Smooth muscle cell (in vitro differentiated cells): ENCODE results near the gene DMBX1. TPM values are rescaled to one million over a fixed set of nuclear protein-coding genes. Genes with fewer than 3 reads are reported as not detected.
A peak's percentile ranks its signal among the peaks of the same experiment; 100 is the strongest.

ENCODE experiments used
- DNase-seq: peaks from one replicate; lab custom pipeline; 2025; ENCODE audit not compliant: unreplicated experiment; lab: John Stamatoyannopoulos, UW
- H2AFZ ChIP-seq: fragments of 200-600 bp; sonication (generic); 2 replicates; pipeline ENCODE4 v1.6.0; 2016; ENCODE audit warnings: antibody characterized with exemption, low read depth, mild to moderate bottlenecking
- H3F3A ChIP-seq: fragments of 200-600 bp; sonication (generic); 2 replicates; pipeline ENCODE4 v1.6.0; 2017; ENCODE audit warnings: antibody characterized with exemption, low read depth
- H3K27ac ChIP-seq: fragments of 200-600 bp; sonication (generic); 2 replicates; pipeline ENCODE4 v1.5.1; 2016; ENCODE audit warnings: low read depth, mild to moderate bottlenecking
- H3K27me3 ChIP-seq: fragments of 200-600 bp; sonication (generic); 2 replicates; pipeline ENCODE4 v1.6.1; 2016; ENCODE audit warnings: low read depth, mild to moderate bottlenecking
- H3K36me3 ChIP-seq: fragments of 200-600 bp; sonication (generic); 2 replicates; pipeline ENCODE4 v1.5.1; 2016; ENCODE audit warnings: low read depth
- H3K4me1 ChIP-seq: fragments of 200-600 bp; sonication (generic); 2 replicates; pipeline ENCODE4 v1.5.1; 2016; ENCODE audit warnings: low read depth
- H3K4me2 ChIP-seq: fragments of 200-600 bp; sonication (generic); 2 replicates; pipeline ENCODE4 v1.6.0; 2016; ENCODE audit warnings: mild to moderate bottlenecking
- H3K4me3 ChIP-seq: fragments of 200-600 bp; sonication (generic); 2 replicates; pipeline ENCODE4 v1.5.1; 2016; ENCODE audit warnings: mild to moderate bottlenecking
- H3K79me2 ChIP-seq: fragments of 200-600 bp; sonication (generic); 2 replicates; pipeline ENCODE4 v1.6.0; 2016; ENCODE audit warnings: low read depth, mild to moderate bottlenecking
- H3K9ac ChIP-seq: fragments of 200-600 bp; sonication (generic); 2 replicates; pipeline ENCODE4 v1.6.0; 2016; ENCODE audit warnings: low read depth
- H3K9me3 ChIP-seq: fragments of 200-600 bp; sonication (generic); replicated peaks from 2 replicates; pipeline ENCODE4 v1.5.1; 2016; ENCODE audit warnings: low read depth
- H4K20me1 ChIP-seq: fragments of 200-600 bp; sonication (generic); 2 replicates; pipeline ENCODE4 v1.6.0; 2016; ENCODE audit warnings: low read depth
- WGBS: methylation state at CpG from one replicate; pipeline ENCODE4 v1.1.7; 2016; ENCODE audit warnings: low lambda C conversion rate; 5-methylcytosine and 5-hydroxymethylcytosine counted together
- polyA plus RNA-seq: library from polyadenylated mRNA; unstranded; fragments of >200 nt; fragmentation: Nextera tagmentation; extraction: Ambion mirVana; gene quantifications from 2 replicates; pipeline ENCODE4 v1.2.1, GENCODE V29; 2016
- total RNA-seq: library from RNA; depleted of rRNA; stranded (reverse); fragments of >200 nt; gene quantifications from 2 replicates; pipeline ENCODE4 v1.2.3, GENCODE V29; 2014
- TF ChIP-seq, protein P1 (sequence below): fragments of 200-600 bp; sonication (generic); IDR thresholded peaks from 2 replicates; pipeline ENCODE4 v1.5.1; 2017; ENCODE audit warnings: borderline replicate concordance, mild to moderate bottlenecking, antibody characterized with exemption; ENCODE audit not compliant: insufficient read depth, poor library complexity, severe bottlenecking

DMBX1 gene
- total and polyA plus RNA-seq, 2 experiments from 2014 or later: not detected

DNA sequence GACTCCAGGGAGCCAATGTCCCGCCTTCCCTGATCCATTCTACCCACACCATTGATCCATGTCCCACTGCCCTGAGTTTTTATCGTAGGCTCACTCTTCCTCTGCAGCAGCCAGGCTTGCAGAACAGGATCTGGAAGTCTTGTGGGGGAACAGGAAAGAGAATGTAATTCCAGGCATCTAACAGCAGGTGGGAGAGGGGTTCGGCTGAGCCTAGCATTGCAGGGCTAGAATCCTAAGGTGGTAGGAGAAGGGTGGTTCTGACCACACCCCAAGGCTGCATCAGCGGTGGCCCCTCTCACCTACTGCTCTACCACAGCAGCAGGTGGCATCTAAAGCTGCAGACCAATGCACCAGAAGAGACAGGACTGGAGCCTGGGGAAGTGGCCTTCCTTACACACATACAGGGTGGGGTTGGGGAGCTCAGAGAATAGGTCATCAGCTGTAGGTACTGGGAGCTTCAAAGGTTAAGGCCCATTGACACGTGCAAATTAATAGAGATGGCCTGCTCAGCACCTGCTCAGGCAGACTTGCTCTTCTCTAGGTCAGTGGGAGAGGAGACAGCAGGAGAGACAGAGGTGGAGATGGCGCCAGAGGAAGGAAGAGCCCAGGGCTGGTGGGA lies 41.3 kb downstream of the DMBX1 start:
- no peak for DNase-seq
- H3K27me3 ChIP-seq: peaks cover 88% of the 10 kb centered on the region

DNA sequence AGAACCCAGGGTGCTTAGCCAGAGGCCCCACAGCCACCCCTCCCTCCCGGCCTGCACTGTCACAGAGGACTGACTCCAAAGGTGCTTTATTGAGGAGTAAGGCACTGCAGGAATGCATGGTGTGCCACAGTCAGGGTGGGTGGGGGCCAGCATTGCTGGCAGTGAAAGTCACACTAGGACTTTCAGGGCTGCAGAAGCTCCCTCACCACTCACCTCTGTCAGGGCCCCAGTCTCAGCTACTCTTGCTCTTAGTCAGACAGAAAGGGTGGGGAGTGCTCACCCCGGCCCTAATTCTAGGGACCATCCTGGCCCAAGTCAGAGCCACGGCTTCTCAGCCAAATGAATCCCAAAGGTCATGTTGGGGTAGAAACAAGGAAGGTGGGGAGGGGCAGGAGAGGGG lies 42.5 kb downstream of the DMBX1 start:
- H3K4me3 ChIP-seq: no peak overlapping the region
- H3K27ac ChIP-seq: no peak overlapping the region
- H4K20me1 ChIP-seq: no peaks in the 10 kb centered on the region
- H3K4me2 ChIP-seq: no peak overlapping the region
- H2AFZ ChIP-seq: no peak overlapping the region
- WGBS: 75% methylated on average over 3 of the region's 3 CpGs
- H3K27me3 ChIP-seq: peaks cover 78% of the 10 kb centered on the region
- no peak for DNase-seq
- H3F3A ChIP-seq: no peaks in the 10 kb centered on the region
- no peaks in the 10 kb centered on the region for H3K36me3 ChIP-seq
- H3K79me2 ChIP-seq: no peaks in the 10 kb centered on the region
- H3K9ac ChIP-seq: no peak overlapping the region
- H3K4me1 ChIP-seq: peaks cover 1% of the 10 kb centered on the region
- no peaks in the 10 kb centered on the region for H3K9me3 ChIP-seq
- TF ChIP-seq, protein P1, sequence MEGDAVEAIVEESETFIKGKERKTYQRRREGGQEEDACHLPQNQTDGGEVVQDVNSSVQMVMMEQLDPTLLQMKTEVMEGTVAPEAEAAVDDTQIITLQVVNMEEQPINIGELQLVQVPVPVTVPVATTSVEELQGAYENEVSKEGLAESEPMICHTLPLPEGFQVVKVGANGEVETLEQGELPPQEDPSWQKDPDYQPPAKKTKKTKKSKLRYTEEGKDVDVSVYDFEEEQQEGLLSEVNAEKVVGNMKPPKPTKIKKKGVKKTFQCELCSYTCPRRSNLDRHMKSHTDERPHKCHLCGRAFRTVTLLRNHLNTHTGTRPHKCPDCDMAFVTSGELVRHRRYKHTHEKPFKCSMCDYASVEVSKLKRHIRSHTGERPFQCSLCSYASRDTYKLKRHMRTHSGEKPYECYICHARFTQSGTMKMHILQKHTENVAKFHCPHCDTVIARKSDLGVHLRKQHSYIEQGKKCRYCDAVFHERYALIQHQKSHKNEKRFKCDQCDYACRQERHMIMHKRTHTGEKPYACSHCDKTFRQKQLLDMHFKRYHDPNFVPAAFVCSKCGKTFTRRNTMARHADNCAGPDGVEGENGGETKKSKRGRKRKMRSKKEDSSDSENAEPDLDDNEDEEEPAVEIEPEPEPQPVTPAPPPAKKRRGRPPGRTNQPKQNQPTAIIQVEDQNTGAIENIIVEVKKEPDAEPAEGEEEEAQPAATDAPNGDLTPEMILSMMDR: no peak

More for the DNA sequence above, 41.3 kb downstream of the DMBX1 start:
- Histone ChIP-seq H3K36me3 (no peaks in the 10 kb centered on the region), H3K4me1 (peaks cover 10% of the 10 kb centered on the region), H3K9ac (no peak overlapping the region), H3K4me3 (no peak overlapping the region), H4K20me1 (no peaks in the 10 kb centered on the region), H2AFZ (no peak overlapping the region), H3K9me3 (no peaks in the 10 kb centered on the region), H3K27ac (no peak overlapping the region), H3F3A (no peaks in the 10 kb centered on the region), H3K4me2 (no peak overlapping the region), H3K79me2 (no peaks in the 10 kb centered on the region)
- TF ChIP-seq, protein P1: peak; percentile 15
- WGBS: 46% methylated on average over 6 of the region's 6 CpGs

DNA sequence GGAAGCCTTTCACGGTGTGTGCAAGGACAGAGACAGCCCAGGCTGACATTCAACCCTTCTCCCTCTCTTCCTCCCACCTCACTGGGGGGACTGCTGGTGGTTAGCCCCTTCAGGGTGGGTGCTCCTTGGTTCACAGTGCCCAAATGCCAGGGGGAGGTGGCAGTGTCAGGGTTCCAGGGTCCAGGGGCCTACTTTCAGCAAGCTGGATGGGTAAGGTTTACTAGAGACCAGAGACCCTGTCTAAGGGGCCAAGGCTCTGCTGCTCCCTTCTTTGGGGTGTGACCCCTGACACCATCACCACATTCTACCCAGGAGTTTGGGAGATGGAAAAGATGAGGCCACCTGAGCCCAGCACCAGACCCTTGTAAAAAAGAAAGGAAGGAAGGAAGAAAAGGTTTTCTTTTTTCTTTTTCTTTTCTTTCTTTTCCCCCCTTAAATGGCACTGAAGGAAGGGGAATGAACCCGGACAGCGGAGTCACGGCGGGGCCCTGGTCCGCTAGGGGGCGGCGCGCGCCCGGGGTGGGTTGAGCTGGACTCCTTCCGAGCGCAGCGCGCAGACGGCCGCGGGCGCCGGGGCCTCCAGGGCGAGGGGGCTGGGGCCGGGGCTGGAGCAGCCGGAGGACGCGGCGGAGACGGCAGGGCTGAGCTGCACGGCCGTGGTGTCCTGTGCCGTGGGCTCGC lies 43.0 kb downstream of the DMBX1 start:
- Histone ChIP-seq H3K36me3 (no peaks in the 10 kb centered on the region), H3K27me3 (peaks cover 78% of the 10 kb centered on the region), H3K4me3 (peak overlapping the region; percentile 38), H3K4me1 (no peaks in the 10 kb centered on the region), H3K4me2 (peak overlapping the region; percentile 82), H4K20me1 (no peaks in the 10 kb centered on the region), H3K9ac (no peak overlapping the region), H3K79me2 (no peaks in the 10 kb centered on the region), H2AFZ (no peak overlapping the region), H3K27ac (no peak overlapping the region), H3K9me3 (no peaks in the 10 kb centered on the region), H3F3A (no peaks in the 10 kb centered on the region)
- WGBS: under 1% methylated on average over 29 of the region's 31 CpGs
- TF ChIP-seq, protein P1: peak; percentile 60
- peak; percentile 35 for DNase-seq
